HCT116 (cell line): ENCODE data around the gene KIF26A. TPM values are rescaled to one million over a fixed set of nuclear protein-coding genes. Genes with fewer than 3 reads are reported as not detected.

Experiments
- ATAC-seq: fragments of 200-7000 bp; cut with Tn5 transposase; 2 replicates; pipeline ENCODE4 v1.9.1; 2020; ENCODE audit warnings: mild to moderate bottlenecking, moderate library complexity
- BruUV-seq: library from RNA; stranded (reverse); fragments of 400-500 nt; replicated peaks from 2 replicates; lab custom pipeline; 2021; lab: Mats Ljungman, UMichigan
- CTCF ChIA-PET: fragments of 300-600 bp; sonication (Branson Sonifier 250); formaldehyde crosslinking; loops from one replicate; lab custom pipeline; 2021; ENCODE audit warnings: antibody characterized with exemption; lab: Charles Lee
- POLR2A ChIA-PET: fragments of 300-600, 350-600 bp; sonication (Branson Sonifier 250); formaldehyde crosslinking; loops from one replicate; lab custom pipeline; 2021; ENCODE audit warnings: antibody characterized with exemption; lab: Charles Lee
- RAD21 ChIA-PET, 2 experiments: fragments of 300-600 bp; sonication (Branson Sonifier 250); formaldehyde crosslinking; loops; one replicate each; lab custom pipeline; 2023; ENCODE audit warnings: low total read pairs in 2 of 2; ENCODE audit not compliant: uncharacterized antibody in 2 of 2, unreplicated experiment in 2 of 2, low non-redundant PET in 1 of 2; lab: Charles Lee
- DNase-seq: peaks from one replicate; pipeline ENCODE4 v3.0.0-alpha.2; 2010; ENCODE audit warnings: low read depth, low spot score
- H2AFZ ChIP-seq: fragments of 200-600 bp; shearing (Covaris generic), sonication (generic); 2 replicates; pipeline ENCODE4 v1.6.1; 2017; ENCODE audit warnings: low read depth, mixed run types, mixed read lengths, antibody characterized with exemption, low read length; ENCODE audit not compliant: poor library complexity, severe bottlenecking
- H3K27ac ChIP-seq: 2 replicates; pipeline ENCODE4 v1.5.1; 2012; ENCODE audit warnings: low read depth, low read length
- H3K27me3 ChIP-seq: fragments of 200-600 bp; sonication (generic); 2 replicates; pipeline ENCODE4 v1.6.1; 2016; ENCODE audit warnings: mixed run types, low read length, mixed read lengths; ENCODE audit not compliant: insufficient read depth
- H3K36me3 ChIP-seq, 2 experiments: fragments of 200-500 bp in 1 of 2; fragments of 200-600 bp in 1 of 2; sonication (Bioruptor generic) in 1 of 2; sonication (generic) in 1 of 2; 2 replicates each; pipeline versions ENCODE4 v1.5.1 to v1.6.1; 2014 to 2016; ENCODE audit warnings: low read length in 2 of 2, inconsistent platforms in 1 of 2, mixed read lengths in 1 of 2, mixed run types in 1 of 2; ENCODE audit not compliant: insufficient read depth in 2 of 2, control insufficient read depth in 1 of 2
- H3K4me1 ChIP-seq, 2 experiments: fragments of 200-600 bp in 1 of 2; sonication (generic) in 1 of 2; 2 replicates each; pipeline versions ENCODE4 v1.5.1 to v1.6.1; 2012 to 2017; ENCODE audit warnings: low read length in 2 of 2, inconsistent platforms in 1 of 2, mild to moderate bottlenecking in 1 of 2, mixed read lengths in 1 of 2, mixed run types in 1 of 2, moderate library complexity in 1 of 2; ENCODE audit not compliant: insufficient read depth in 2 of 2, control insufficient read depth in 1 of 2
- H3K4me2 ChIP-seq: fragments of 200-600 bp; sonication (generic); 2 replicates; pipeline ENCODE4 v1.6.1; 2017; ENCODE audit warnings: mixed run types, low read length, mixed read lengths
- H3K4me3 ChIP-seq, 2 experiments: fragments of 200-600 bp in 1 of 2; sonication (generic) in 1 of 2; replicated peaks in 1 of 2; 2 replicates each; pipeline ENCODE4 v1.5.1; 2011 to 2016; ENCODE audit warnings: low read length in 2 of 2, control low read depth in 1 of 2, low read depth in 1 of 2, mild to moderate bottlenecking in 1 of 2, mixed read lengths in 1 of 2, mixed run types in 1 of 2
- H3K79me2 ChIP-seq: fragments of 200-600 bp; sonication (generic); 2 replicates; pipeline ENCODE4 v1.6.1; 2017; ENCODE audit warnings: mild to moderate bottlenecking, mixed run types, low read length, moderate library complexity, mixed read lengths; ENCODE audit not compliant: insufficient read depth
- H3K9ac ChIP-seq: fragments of 200-600 bp; sonication (generic); 2 replicates; pipeline ENCODE4 v1.6.1; 2016; ENCODE audit warnings: low read length, mixed read lengths
- H3K9me2 ChIP-seq: fragments of 200-600 bp; sonication (generic), shearing (Covaris generic); 2 replicates; pipeline ENCODE4 v1.6.1; 2017; ENCODE audit warnings: mixed run types, mild to moderate bottlenecking, moderate library complexity; ENCODE audit not compliant: insufficient read depth
- H3K9me3 ChIP-seq, 2 experiments: fragments of 200-500 bp in 1 of 2; fragments of 200-600 bp in 1 of 2; sonication (Bioruptor generic) in 1 of 2; sonication (generic) in 1 of 2; 2 replicates each; pipeline ENCODE4 v1.6.1; 2014 to 2017; ENCODE audit warnings: low read length in 2 of 2, mixed read lengths in 2 of 2, inconsistent platforms in 1 of 2, low read depth in 1 of 2, mild to moderate bottlenecking in 1 of 2, mixed run types in 1 of 2, moderate library complexity in 1 of 2; ENCODE audit not compliant: control insufficient read depth in 1 of 2, insufficient read depth in 1 of 2
- H4K20me1 ChIP-seq: fragments of 200-600 bp; sonication (generic), shearing (Covaris generic); 2 replicates; pipeline ENCODE4 v1.6.1; 2017; ENCODE audit warnings: mixed run types, mild to moderate bottlenecking, moderate library complexity; ENCODE audit not compliant: insufficient read depth
- ATF3 ChIP-seq: IDR thresholded peaks from 2 replicates; pipeline ENCODE4 v1.6.1; 2012
- CBX3 ChIP-seq: IDR thresholded peaks from 2 replicates; pipeline ENCODE4 v1.6.1; 2012; ENCODE audit warnings: low read depth
- CEBPB ChIP-seq: IDR thresholded peaks from 2 replicates; pipeline ENCODE4 v1.6.1; 2012; ENCODE audit warnings: low read depth
- ELF1 ChIP-seq: IDR thresholded peaks from 2 replicates; pipeline ENCODE4 v1.6.1; 2012; ENCODE audit warnings: low read depth, borderline replicate concordance
- EZH2phosphoT487 ChIP-seq: fragments of 200-600 bp; IDR thresholded peaks from 2 replicates; pipeline ENCODE4 v1.6.1; 2018; ENCODE audit warnings: antibody characterized with exemption, borderline replicate concordance
- FOSL1 ChIP-seq: IDR thresholded peaks from 2 replicates; pipeline ENCODE4 v1.6.1; 2012; ENCODE audit warnings: low read depth
- JUND ChIP-seq: IDR thresholded peaks from 2 replicates; pipeline ENCODE4 v1.6.1; 2012
- MAX ChIP-seq: IDR thresholded peaks from 2 replicates; pipeline ENCODE4 v1.6.1; 2012
- SRF ChIP-seq: IDR thresholded peaks from 2 replicates; pipeline ENCODE4 v1.6.1; 2012; ENCODE audit warnings: low read depth
- TCF7L2 ChIP-seq: IDR thresholded peaks from 2 replicates; pipeline ENCODE4 v1.7.0; 2011; ENCODE audit warnings: borderline replicate concordance, inconsistent platforms; ENCODE audit not compliant: insufficient read depth, insufficient read length; ENCODE audit errors: extremely low read depth
- intact Hi-C: fragments of 100-400 bp; cut with micrococcal nuclease; formaldehyde crosslinking; loops from 2 replicates; pipeline ENCODE4 v1.10.0; 2022
- total RNA-seq: library from RNA; stranded (reverse); gene quantifications from one replicate; pipeline ENCODE4 v1.2.1, GENCODE V29; 2021; ENCODE audit not compliant: unreplicated experiment
- TF ChIP-seq, protein P1 (sequence below), 3 experiments: fragments of 200-600 bp in 1 of 3; sonication (generic) in 1 of 3; IDR thresholded peaks in 2 of 3; conservative IDR thresholded peaks in 1 of 3; 2 replicates each; pipeline ENCODE4 v1.5.1; 2012 to 2017; ENCODE audit warnings: low read depth in 2 of 3, low read length in 2 of 3, antibody characterized with exemption in 1 of 3, borderline replicate concordance in 1 of 3, control low read depth in 1 of 3, mild to moderate bottlenecking in 1 of 3, mixed read lengths in 1 of 3, mixed run types in 1 of 3, moderate library complexity in 1 of 3; ENCODE audit not compliant: insufficient read depth in 1 of 3

The KIF26A gene
- total RNA-seq, 1 experiment from 2014 or later, result 10.2 TPM

- H3K27me3 ChIP-seq, result no peaks in the 10 kb centered on the region
- no peak overlapping the region for H2AFZ ChIP-seq
- H3K27ac ChIP-seq, result no peak overlapping the region
- H3K36me3 ChIP-seq, result no peaks in the 10 kb centered on the region
- BruUV-seq, result no TSS peak
- no peaks in the 10 kb centered on the region for H3K79me2 ChIP-seq
- no peak overlapping the region for H3K4me2 ChIP-seq
- peaks cover 24 to 54% of the 10 kb centered on the region in 2 experiments; a peak in 3 of 4 replicates for H3K4me1 ChIP-seq
- ATAC-seq (no peak), DNase-seq (no peak)
- no peaks in the 10 kb centered on the region for H3K9me2 ChIP-seq
- H3K4me3 ChIP-seq, result no peak overlapping the region
- H3K9me3 ChIP-seq, result peaks cover 0 to 10% of the 10 kb centered on the region in 2 experiments; a peak in 3 of 4 replicates
- H4K20me1 ChIP-seq, result no peaks in the 10 kb centered on the region
- TF ChIP-seq JUND, result no peak
- no peak for TF ChIP-seq MAX
- no peak for TF ChIP-seq CEBPB
- no peak for TF ChIP-seq ATF3
- TF ChIP-seq TCF7L2, result no peak
- no peak for TF ChIP-seq CBX3
- TF ChIP-seq FOSL1, result no peak
- TF ChIP-seq ELF1, result no peak
- no peak for TF ChIP-seq EZH2phosphoT487
- no peak for TF ChIP-seq SRF
- TF ChIP-seq, protein P1, sequence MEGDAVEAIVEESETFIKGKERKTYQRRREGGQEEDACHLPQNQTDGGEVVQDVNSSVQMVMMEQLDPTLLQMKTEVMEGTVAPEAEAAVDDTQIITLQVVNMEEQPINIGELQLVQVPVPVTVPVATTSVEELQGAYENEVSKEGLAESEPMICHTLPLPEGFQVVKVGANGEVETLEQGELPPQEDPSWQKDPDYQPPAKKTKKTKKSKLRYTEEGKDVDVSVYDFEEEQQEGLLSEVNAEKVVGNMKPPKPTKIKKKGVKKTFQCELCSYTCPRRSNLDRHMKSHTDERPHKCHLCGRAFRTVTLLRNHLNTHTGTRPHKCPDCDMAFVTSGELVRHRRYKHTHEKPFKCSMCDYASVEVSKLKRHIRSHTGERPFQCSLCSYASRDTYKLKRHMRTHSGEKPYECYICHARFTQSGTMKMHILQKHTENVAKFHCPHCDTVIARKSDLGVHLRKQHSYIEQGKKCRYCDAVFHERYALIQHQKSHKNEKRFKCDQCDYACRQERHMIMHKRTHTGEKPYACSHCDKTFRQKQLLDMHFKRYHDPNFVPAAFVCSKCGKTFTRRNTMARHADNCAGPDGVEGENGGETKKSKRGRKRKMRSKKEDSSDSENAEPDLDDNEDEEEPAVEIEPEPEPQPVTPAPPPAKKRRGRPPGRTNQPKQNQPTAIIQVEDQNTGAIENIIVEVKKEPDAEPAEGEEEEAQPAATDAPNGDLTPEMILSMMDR (IDR thresholded peaks at IDR 0.05 in 2 of 3, conservative IDR thresholded peaks at IDR 0.05 in 1 of 3; ENCODE audit: borderline replicate concordance in 1 of 3, insufficient read depth in 1 of 3, low read depth in 2 of 3, low read length in 2 of 3), result no peak
- ChIA-PET POLR2A (no interaction called here), CTCF (interaction anchor here (1.0 kb wide), 1 partner anchor 445 kb away, joined by 4 read pairs; no protein-coding TSS in a partner anchor), RAD21 (no interaction called here)
- no peak overlapping the region for H3K9ac ChIP-seq
- intact Hi-C loops, result no loop called here
Observed at GRCh38 chr14:104119119-104119487, 19.3 kb upstream of the KIF26A start.
